ENCODE data around the gene TRIP10.

The TRIP10 gene

DNA sequence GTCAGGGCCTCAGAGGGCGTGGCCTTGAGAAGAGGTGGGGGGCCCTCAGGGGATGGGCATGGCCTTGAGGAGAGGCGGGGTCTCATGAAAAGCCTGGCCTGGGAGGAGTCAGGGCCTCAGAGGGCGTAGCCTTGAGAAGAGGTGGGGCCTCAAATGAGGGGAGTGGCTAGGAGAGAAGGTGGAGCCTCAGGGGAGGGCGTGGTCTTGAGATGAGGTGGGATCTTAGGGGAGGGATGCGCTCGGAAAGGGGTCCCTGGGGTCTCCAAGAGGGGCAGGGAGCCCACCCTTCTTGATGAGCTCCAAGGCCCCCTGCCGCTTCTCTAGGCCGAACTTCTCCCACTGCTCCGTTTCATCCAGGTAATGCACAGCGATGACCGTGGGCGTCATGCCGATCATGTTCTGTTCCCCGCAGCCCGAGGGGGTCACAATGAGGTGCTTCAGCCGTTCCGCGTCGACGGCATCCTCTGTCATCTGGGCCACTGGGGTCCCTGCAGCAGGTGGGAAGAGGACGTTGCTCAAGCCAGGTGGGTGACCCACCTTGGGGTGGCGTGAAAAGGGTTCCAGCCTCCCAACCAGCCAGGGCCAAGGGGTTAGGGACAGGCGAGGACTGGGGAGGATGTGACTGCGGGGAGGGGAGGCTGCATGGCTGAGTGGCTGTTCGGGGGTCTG is 45.2 kb upstream of the TRIP10 start:
- DNase-seq (ENCODE audit: extremely low spot score), result no peak
- TF ChIP-seq ARNT (IDR thresholded peaks at IDR 0.05) (no peak), SP1 (IDR thresholded peaks at IDR 0.05) (no peak), FOXK2 (IDR thresholded peaks at IDR 0.05) (no peak)
- POLR2A ChIA-PET, result no interaction called here
- CTCF ChIA-PET, result no interaction called here

DNA sequence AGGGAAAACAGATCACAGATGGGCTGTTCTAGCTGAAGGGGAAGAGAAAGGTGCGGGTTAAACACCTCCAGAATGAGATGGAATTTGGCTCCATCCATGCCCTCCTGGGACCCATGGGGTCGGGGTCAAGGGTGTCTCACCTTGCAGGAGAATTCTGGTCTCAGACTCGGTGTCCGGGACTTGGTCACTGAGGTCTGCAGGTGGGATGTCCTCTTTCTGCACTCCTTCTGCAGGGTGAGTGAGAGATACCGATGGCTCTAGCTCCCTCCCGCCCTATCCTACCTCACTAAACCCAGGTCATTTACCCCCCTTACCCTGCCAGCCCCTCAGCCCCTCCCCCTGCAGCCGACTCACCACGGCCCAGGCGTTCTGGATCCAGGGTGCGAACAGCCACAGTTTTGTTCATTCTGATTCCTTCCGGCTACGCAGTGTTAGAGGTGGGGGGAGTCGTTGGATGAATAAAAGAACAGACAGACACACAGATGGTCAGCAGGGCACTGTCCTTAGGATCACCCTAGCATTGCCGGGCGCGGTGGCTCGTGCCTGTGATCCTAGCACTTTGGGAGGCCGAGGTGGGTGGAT is 43.1 kb upstream of the TRIP10 start:
- POLR2A ChIA-PET, result no interaction called here
- CTCF ChIA-PET, result interaction anchor here (0.7 kb wide), 1 partner anchor 65 kb away, joined by 3 read pairs; no protein-coding TSS in a partner anchor
- TF ChIP-seq CTBP1 (IDR thresholded peaks at IDR 0.05; ENCODE audit: borderline replicate concordance), result no peak
- no peak for TF ChIP-seq HDGF (IDR thresholded peaks at IDR 0.05; ENCODE audit: borderline replicate concordance)
- TF ChIP-seq FOXA1 (IDR thresholded peaks at IDR 0.05), result no peak
- TF ChIP-seq FOXK2 (IDR thresholded peaks at IDR 0.05), result no peak
- TF ChIP-seq L3MBTL2 (conservative IDR thresholded peaks at IDR 0.05), result no peak
- TF ChIP-seq LEF1 (IDR thresholded peaks at IDR 0.05; ENCODE audit: borderline replicate concordance), result no peak
- TF ChIP-seq FOXM1 (IDR thresholded peaks at IDR 0.05; ENCODE audit: borderline replicate concordance), result no peak
- no peak for TF ChIP-seq ELF4 (IDR thresholded peaks at IDR 0.05)
- DNase-seq (ENCODE audit: extremely low spot score), result no peak

DNA sequence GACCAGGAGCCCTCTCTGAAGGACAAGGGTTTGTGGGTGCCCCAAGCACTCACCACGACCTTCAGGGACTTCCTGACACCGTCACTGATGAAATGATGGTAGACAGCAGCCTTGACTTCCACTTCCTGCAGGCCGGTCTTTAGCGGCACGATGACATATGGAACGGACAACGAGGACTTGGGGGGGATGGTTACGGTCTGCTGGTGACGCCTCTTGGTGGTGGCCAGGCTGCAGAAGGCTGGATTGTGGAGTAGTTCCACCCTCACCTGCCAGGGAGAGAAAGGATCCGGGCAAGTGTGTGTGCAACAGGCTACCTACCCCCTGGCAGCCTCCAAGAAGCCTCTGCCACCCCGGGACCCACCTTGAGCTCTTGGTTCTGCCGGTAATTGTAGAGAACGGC is 42.2 kb upstream of the TRIP10 start:
- POLR2A ChIA-PET, result interaction anchor here (1.0 kb wide), 1 partner anchor 16 kb away, joined by 3 read pairs; no protein-coding TSS in a partner anchor

DNA sequence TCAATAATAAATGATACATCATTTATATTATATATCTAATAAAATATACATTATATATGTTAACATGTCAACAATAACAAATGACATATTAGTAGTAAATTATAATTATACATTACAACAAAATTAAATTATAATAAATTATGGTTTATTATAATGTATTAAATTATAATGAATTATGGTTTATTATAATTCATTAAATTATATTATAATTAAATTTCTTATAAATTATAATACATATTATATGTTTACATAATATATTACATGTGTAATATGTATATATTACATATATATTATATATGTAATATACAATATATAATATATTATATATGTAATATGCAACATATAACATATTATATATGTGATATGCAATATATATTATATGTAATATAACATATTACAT is 39.5 kb upstream of the TRIP10 start:
- ChIA-PET CTCF (no interaction called here), POLR2A (no interaction called here)
- DNase-seq (ENCODE audit: extremely low spot score), result no peak
- TF ChIP-seq HDGF (IDR thresholded peaks at IDR 0.05; ENCODE audit: borderline replicate concordance), result no peak

More for the DNA sequence above, 42.2 kb upstream of the TRIP10 start:
- TF ChIP-seq ZNF384 (IDR thresholded peaks at IDR 0.05), result no peak
- no peak for TF ChIP-seq SUZ12 (IDR thresholded peaks at IDR 0.05)
- no peak for TF ChIP-seq BHLHE40 (IDR thresholded peaks at IDR 0.05; ENCODE audit: borderline replicate concordance)
- TF ChIP-seq TARDBP (IDR thresholded peaks at IDR 0.05), result no peak
- TF ChIP-seq LEF1 (IDR thresholded peaks at IDR 0.05; ENCODE audit: borderline replicate concordance), result no peak
- TF ChIP-seq, protein P1, sequence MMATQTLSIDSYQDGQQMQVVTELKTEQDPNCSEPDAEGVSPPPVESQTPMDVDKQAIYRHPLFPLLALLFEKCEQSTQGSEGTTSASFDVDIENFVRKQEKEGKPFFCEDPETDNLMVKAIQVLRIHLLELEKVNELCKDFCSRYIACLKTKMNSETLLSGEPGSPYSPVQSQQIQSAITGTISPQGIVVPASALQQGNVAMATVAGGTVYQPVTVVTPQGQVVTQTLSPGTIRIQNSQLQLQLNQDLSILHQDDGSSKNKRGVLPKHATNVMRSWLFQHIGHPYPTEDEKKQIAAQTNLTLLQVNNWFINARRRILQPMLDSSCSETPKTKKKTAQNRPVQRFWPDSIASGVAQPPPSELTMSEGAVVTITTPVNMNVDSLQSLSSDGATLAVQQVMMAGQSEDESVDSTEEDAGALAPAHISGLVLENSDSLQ (IDR thresholded peaks at IDR 0.05), result no peak
- no peak for TF ChIP-seq ELF4 (IDR thresholded peaks at IDR 0.05)
- no peak for TF ChIP-seq L3MBTL2 (conservative IDR thresholded peaks at IDR 0.05)
- no peak for TF ChIP-seq FOXA1 (IDR thresholded peaks at IDR 0.05)
- TF ChIP-seq FOXM1 (IDR thresholded peaks at IDR 0.05; ENCODE audit: borderline replicate concordance), result no peak
- no peak for TF ChIP-seq ARNT (IDR thresholded peaks at IDR 0.05)
- TF ChIP-seq CTBP1 (IDR thresholded peaks at IDR 0.05; ENCODE audit: borderline replicate concordance), result no peak
- TF ChIP-seq SP1 (IDR thresholded peaks at IDR 0.05), result no peak
- TF ChIP-seq NFRKB (IDR thresholded peaks at IDR 0.05), result no peak
- TF ChIP-seq FOXK2 (IDR thresholded peaks at IDR 0.05), result no peak
- no peak for TF ChIP-seq HDGF (IDR thresholded peaks at IDR 0.05; ENCODE audit: borderline replicate concordance)
- CTCF ChIA-PET, result interaction anchor here (0.6 kb wide), 1 partner anchor 23 kb away, joined by 3 read pairs; no protein-coding TSS in a partner anchor
- no peak for DNase-seq (ENCODE audit: extremely low spot score)

DNA sequence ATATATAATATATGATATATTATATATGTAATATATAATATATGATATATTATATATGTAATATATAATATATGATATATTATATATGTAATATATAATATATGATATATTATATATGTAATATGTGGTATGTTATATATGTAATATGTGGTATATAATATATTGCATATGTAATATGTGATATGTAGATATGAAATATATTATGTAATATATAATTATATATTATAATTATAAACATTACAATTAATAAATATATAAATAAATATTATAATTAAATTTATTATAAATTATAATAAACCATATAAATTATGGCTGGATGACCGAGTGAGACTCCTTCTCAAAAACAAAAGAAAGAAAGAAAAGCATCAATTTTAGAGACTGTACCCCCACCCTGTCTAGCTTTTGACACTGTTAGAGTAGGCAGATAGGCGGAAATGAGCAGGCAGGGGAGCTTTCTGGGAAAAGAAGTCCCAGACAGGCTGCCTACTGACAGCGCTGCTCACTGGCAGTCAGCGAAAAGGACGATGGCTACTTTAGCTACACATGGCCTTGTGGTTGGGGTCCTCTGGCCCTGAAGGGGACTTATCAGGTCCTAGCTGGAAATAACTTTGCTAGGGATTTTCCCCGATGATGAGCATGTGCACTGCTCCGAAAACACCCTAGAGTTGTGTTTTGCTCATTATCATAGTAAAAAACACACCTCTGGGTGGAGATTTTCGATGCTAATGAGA is 38.7 kb upstream of the TRIP10 start:
- ChIA-PET CTCF (no interaction called here), POLR2A (no interaction called here)
- no peak for DNase-seq (ENCODE audit: extremely low spot score)
- no peak for TF ChIP-seq SUZ12 (IDR thresholded peaks at IDR 0.05)
- no peak for TF ChIP-seq BHLHE40 (IDR thresholded peaks at IDR 0.05; ENCODE audit: borderline replicate concordance)
- TF ChIP-seq SP1 (IDR thresholded peaks at IDR 0.05), result no peak
- no peak for TF ChIP-seq HDGF (IDR thresholded peaks at IDR 0.05; ENCODE audit: borderline replicate concordance)
- TF ChIP-seq FOXK2 (IDR thresholded peaks at IDR 0.05), result no peak
- TF ChIP-seq LEF1 (IDR thresholded peaks at IDR 0.05; ENCODE audit: borderline replicate concordance), result no peak
- no peak for TF ChIP-seq ARNT (IDR thresholded peaks at IDR 0.05)
- no peak for TF ChIP-seq FOXM1 (IDR thresholded peaks at IDR 0.05; ENCODE audit: borderline replicate concordance)

DNA sequence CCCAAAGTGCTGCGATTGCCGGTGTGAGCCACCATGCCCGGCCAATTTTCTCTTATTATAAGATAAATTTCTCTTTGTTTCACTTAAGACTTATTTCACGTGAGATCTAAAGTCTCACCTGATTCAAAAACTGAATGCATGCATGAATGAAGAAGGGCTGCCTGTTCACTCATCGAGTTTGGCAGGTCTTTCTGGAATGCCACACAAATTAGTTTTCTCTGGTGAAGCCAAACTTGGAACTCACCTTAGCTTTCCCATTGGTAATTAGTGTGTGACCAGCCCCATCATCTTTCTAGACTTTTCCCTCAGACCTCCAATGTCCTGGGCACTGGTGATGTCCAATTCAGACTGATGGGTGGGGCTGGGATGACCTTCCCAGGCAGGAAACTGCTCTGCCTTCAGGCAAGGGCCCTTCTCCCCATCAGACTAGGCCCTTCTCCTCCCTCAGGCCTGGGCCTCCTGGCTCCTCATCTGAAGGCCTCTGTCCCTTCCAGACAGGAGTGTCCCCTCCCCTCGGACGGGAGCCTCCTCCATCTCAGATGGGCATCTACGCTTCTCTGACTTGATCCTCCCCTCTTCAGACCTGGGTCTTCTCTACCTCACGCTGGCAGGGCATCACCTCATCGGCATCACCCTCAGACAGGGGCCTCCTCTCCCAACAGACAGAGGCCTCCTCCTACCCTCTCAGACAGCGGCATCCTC is 33.4 kb upstream of the TRIP10 start:
- no peak for DNase-seq (ENCODE audit: extremely low spot score)
- ChIA-PET POLR2A (no interaction called here), CTCF (no interaction called here)
- TF ChIP-seq FOXA1 (IDR thresholded peaks at IDR 0.05), result no peak
- no peak for TF ChIP-seq NFRKB (IDR thresholded peaks at IDR 0.05)
- no peak for TF ChIP-seq ZNF384 (IDR thresholded peaks at IDR 0.05)
- no peak for TF ChIP-seq ARNT (IDR thresholded peaks at IDR 0.05)

DNA sequence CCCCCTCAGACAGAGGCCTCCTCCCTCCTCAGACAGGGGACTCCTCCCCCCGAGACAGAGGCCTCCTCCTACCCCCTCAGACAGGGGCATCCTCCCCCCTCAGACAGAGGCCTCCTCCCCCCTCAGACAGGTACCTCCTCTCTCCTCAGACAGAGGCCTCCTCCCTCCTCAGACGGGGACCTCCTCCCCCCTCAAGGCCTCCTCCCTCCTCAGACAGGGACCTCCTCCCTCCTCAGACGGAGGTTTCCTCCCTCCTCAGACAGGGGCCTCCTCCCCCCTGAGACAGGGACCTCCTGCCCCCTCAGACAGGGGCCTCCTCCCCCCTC is 32.9 kb upstream of the TRIP10 start:
- ChIA-PET POLR2A (no interaction called here), CTCF (no interaction called here)
- DNase-seq (ENCODE audit: extremely low spot score), result no peak
- TF ChIP-seq ZNF384 (IDR thresholded peaks at IDR 0.05) (no peak), SP1 (IDR thresholded peaks at IDR 0.05) (no peak), TARDBP (IDR thresholded peaks at IDR 0.05) (no peak), HDGF (IDR thresholded peaks at IDR 0.05; ENCODE audit: borderline replicate concordance) (no peak), FOXA1 (IDR thresholded peaks at IDR 0.05) (no peak), ARNT (IDR thresholded peaks at IDR 0.05) (no peak), SUZ12 (IDR thresholded peaks at IDR 0.05) (no peak)
- TF ChIP-seq, protein P1 (IDR thresholded peaks at IDR 0.05), result no peak
